GM10847 (cell line): ENCODE measurements around the gene GNG3.

Source experiments
- POLR2A ChIP-seq: IDR thresholded peaks from 2 replicates; pipeline ENCODE4 v1.6.1; 2011; ENCODE audit not compliant: insufficient read length; ENCODE audit errors: extremely low read depth

The GNG3 gene

GRCh38 chr11:62678770-62679696, 28.4 kb upstream of the GNG3 start, which contains the start of gene UBXN1:
UBXN1 (minus strand) TSS chr11:62679073; CDS start chr11:62678923, 150 bp downstream.
- peak; percentile 77 for TF ChIP-seq POLR2A

GRCh38 chr11:62680825-62681240, 26.6 kb upstream of the GNG3 start:
- no peak for TF ChIP-seq POLR2A

DNA sequence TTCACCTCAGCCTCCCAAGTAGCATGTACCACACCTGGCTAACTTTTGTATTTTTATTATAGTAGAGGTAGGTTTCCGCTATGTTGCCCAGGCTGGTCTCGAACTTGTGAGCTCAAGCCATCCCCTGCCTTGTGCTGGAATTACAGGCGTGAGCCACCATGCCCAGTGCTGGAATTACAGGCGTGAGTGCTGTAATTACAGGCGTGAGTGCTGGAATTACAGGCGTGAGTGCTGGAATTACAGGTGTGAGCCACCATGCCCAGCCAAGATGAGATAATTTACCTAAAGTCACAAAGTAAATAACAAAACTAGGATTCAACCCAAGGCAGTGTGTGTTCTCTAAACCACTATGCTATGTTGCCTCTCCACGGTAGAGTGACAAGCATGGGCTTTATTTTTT, 25.0 kb upstream of the GNG3 start:
- TF ChIP-seq POLR2A: no peak

DNA sequence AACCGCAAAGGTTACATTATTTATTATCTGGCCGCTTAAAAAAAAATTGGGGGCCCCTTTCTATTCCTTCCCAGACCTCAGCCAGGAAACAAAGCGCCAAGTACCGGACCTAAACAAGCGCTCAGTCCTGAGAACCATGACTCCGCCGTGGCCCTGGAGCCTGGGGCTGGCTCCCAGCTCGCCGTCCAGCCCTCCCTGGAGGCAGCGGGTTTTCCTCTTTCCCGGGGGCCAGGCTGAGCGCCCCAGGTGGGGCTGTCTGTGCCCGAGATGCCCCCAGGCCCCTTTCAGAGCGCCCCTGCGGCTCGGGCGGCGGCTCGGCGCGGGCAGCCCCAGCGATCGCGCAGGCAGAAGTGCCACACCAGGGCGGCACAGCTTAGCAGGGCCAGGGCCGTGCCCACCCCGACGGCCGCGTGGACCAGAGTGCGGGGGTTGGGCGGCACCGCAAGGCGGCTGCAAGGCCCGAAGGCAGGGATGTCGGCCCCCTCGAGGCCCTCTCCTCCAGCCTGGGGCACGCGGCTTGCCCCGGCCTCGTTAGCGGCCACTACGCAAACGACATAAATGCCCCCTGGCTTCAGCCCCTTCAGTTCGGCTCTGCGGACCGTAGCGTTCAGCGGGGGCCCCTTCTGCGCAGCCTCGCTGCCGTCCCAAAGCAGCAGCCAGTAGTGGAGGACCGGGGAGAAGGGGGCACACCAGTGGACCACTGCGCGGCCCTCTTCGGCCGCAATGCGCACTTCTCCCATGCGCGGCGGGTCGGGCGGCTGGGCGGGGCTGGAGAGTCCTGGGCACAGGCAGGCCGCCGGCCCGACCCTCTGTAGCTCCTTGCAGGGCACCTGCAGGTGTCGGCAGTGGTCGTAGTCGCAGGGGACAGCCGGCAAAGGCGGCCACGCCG, 19.7 kb upstream of the GNG3 start:
- TF ChIP-seq POLR2A: no peak

- TF ChIP-seq POLR2A: no peak
These were observed 19.0 kb upstream of the GNG3 start for GRCh38 chr11:62688491-62688890.

DNA sequence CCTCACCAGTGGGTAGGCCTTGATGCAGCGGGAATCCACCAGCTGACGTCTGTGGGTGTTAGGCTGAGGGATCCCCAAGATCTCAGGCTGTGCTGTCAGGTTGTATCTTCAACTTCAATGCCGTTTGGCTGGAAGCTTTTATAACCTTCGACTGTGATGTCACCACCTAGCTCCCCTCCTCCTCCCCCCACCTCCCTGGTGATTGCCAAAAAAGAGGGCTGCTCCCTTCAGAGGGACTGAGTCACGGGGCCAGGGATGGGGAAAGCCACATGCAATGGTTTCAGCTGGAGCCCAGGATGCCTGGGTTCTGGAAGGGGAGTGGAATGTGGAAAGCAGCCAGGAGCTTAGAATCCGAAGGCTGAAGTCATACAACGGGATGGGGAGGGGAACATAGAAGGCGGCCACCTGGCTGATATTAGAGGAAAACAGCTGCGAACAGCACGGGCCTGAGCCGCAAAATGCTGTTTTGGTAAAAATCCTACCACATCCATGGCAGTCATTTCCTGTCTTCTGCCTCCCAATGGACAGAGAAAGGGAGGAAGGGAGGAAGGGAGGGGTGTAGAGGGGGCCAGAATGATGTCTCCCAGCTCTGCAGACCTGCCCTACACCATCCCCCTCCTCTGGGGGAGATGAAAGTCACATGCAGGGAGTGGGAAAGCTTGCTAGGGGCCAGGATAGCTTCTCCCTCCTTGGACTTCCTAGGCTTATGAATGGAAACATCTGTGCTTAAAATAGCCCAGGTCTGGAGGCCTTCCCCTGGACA, 17.9 kb upstream of the GNG3 start, which contains the start of gene LRRN4CL:
TSS of gene LRRN4CL (minus strand) at position 110 of the 763 bp plus-strand sequence. CDS start 1,022 bp downstream, outside the sequence.
- no peak for TF ChIP-seq POLR2A

GRCh38 chr11:62694455-62695167, 12.9 kb upstream of the GNG3 start:
- no peak for TF ChIP-seq POLR2A

DNA sequence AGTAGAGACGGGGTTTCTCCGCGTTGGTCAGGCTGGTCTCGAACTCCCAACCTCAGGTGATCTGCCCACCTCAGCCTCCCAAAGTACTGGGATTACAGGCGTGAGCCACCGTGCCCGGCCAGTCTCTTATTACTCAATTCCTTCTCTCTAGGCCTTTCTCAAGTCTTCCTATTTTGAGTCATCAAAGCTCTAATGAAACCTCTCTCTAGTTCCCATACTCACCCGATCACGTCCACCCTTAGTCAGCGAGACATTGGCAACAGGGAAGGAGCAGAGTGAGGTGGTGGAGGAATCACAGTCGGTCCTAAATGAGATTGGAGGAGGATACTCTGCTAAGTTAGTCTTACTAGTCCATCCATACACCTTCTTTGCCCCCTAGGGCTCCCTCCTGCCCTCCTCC, 5.2 kb upstream of the GNG3 start:
- TF ChIP-seq POLR2A: no peak

DNA sequence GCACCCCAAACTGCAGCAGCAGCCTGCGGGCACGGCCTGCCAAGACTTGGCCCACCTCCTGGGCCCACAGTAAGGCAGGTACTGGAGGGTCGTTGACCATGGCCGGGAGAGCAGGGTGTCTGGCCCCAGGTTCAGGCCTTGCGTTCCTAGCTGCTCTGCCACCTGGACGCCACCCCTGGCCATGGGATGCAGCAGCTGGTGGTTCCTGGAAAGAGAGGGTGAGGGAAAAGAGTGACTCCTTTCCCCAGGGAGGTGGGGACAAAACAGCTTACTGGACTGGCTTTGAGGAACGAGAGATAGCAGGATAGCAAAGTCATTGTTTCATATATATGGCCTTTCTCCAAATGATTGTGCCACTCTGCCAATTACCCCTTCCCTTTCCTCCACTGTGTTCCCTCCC, 2.1 kb upstream of the GNG3 start:
- TF ChIP-seq POLR2A: no peak

- peak; percentile 49 for TF ChIP-seq POLR2A
These were observed 1.3 kb upstream of the GNG3 start for GRCh38 chr11:62705880-62706849.

- no peak for TF ChIP-seq POLR2A
These were observed 627 bp upstream of the GNG3 start for GRCh38 chr11:62706850-62707247.

DNA sequence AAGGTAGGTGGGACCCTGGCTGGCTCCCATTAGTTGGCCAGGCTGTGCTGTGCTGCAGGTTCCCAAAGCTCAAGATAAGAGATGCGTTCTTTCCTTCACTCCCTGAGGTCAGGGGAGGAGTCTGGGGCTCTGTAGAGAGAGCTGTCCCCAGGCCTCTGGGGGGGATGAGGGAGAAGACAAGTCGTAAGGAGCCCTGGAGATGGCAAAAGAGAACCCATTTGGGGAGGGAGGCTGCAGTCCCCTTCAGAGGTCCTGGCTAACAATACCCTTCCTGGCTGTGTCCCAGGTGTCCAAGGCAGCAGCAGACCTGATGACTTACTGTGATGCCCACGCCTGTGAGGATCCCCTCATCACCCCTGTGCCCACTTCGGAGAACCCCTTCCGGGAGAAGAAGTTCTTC, 916 bp downstream of the GNG3 start:
- TF ChIP-seq POLR2A: no peak

DNA sequence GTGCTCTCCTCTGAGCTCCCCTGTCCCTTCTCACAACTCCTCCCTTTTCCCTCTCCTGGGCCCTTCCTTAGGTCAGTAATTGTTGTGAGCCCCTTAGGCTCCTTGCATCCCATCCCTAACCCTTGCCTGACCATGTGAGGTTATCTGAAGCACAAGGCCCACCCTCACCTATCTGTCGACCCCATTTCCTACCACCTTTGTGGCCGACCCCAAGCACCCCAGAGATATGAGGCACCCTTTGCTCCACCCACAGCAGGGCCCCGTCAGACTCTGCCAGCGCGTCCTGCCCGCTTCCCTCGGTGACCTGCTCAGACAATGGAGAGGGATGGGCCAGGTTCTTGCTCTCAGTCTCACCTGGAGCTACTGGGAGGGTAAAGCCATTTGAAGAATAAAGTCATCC, 1.3 kb downstream of the GNG3 start:
- TF ChIP-seq POLR2A: no peak
